Measurements from ENCODE around the gene PTPN20. TPM values are rescaled to one million over a fixed set of nuclear protein-coding genes. Genes with fewer than 3 reads are reported as not detected.

PTPN20 gene
- total and polyA plus RNA-seq, 2 of the 8 experiments (the other 6 are each of a cell fraction or from before 2014, with no cell fraction given) = not detected

DNA sequence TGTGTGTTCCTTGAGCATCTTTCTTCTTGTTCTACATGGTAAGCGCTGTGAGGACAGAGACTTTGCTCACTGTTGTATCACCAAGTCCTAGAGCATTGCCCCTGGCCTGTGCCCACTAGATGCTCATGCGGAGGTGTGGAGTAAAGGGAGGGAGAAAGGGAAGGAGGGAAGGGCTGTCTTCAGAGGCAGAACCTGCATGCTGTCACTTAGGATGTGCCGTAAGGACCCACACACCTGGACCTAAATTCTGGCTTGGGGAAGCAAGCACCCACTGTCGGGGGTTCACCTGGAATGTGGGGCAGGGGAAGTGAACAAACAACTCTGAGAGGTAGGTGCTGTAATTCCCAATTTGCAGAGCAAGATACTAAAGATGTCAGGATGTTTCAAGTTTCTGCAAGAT is 129.5 kb downstream of the PTPN20 start:
- CTCF ChIA-PET (ENCODE audit: partially characterized antibody) = interaction anchor here (0.6 to 12.1 kb wide), 6 partner anchors 8 to 272 kb away, joined by 3 to 201 read pairs (median 8); no protein-coding TSS in a partner anchor
- POLR2A ChIA-PET (ENCODE audit: partially characterized antibody) = no interaction called here
- no peak for FAIRE-seq
- no peak for TF ChIP-seq HDAC2 (IDR thresholded peaks at IDR 0.05; ENCODE audit: borderline replicate concordance in 1 of 2, low read depth in 2 of 2, low read length in 2 of 2)
- no peak for TF ChIP-seq SP4 (IDR thresholded peaks at IDR 0.05; ENCODE audit: low read length)
- TF ChIP-seq PHF8 (conservative IDR thresholded peaks at IDR 0.05; ENCODE audit: low read depth, low read length) = no peak
- no peak for TF ChIP-seq CTCF (IDR thresholded peaks at IDR 0.05; ENCODE audit: control extremely low read depth in 1 of 3, insufficient read depth in 1 of 3, low read depth in 1 of 3, low read length in 3 of 3)

More for the DNA sequence above, 129.5 kb downstream of the PTPN20 start:
- 78% methylated on average over 4 of the region's 4 CpGs; no CpG with 5 or more reads in 1 of the 2 experiments for WGBS, 2 experiments (ENCODE audit: extremely low coverage in 1 of 2, insufficient coverage in 1 of 2, insufficient read length in 1 of 2, insufficient replicate concordance in 2 of 2, low coverage in 1 of 2, low lambda C conversion rate in 2 of 2, missing lambda C conversion rate in 1 of 2)
- Histone ChIP-seq H2AK5ac (ENCODE audit: low read depth, low read length) (no peak overlapping the region), H4K91ac (replicated peaks; ENCODE audit: insufficient read length, low read length) (no peak overlapping the region), H3K4me2 (ENCODE audit: insufficient read depth in 1 of 2, low read depth in 2 of 2, low read length in 2 of 2) (no peak overlapping the region), H3K27ac (ENCODE audit: low read depth, low read length) (no peak overlapping the region), H2BK20ac (ENCODE audit: low read length) (no peak overlapping the region), H3K14ac (ENCODE audit: insufficient read length) (no peak overlapping the region), H3K79me1 (ENCODE audit: low read depth, low read length) (no peaks in the 10 kb centered on the region), H3K79me2 (ENCODE audit: control insufficient read depth in 1 of 2, insufficient read depth in 2 of 2, low read length in 2 of 2) (no peaks in the 10 kb centered on the region), H4K20me1 (replicated peaks in 1 of 2; ENCODE audit: control insufficient read depth in 1 of 2, insufficient read depth in 2 of 2, low read length in 2 of 2) (no peaks in the 10 kb centered on the region), H2AFZ (ENCODE audit: low read length) (no peak overlapping the region), H4K5ac (ENCODE audit: insufficient read length, low read depth, low read length) (no peak overlapping the region), H3K36me3 (ENCODE audit: control insufficient read depth in 2 of 4, insufficient read depth in 4 of 4, low read length in 3 of 4) (no peaks in the 10 kb centered on the region), H3K4ac (replicated peaks; ENCODE audit: insufficient read length, low read depth, low read length) (no peak overlapping the region), H3K9ac (replicated peaks in 1 of 4; ENCODE audit: extremely low read depth in 1 of 4, low read depth in 3 of 4, low read length in 3 of 4) (no peak overlapping the region; a peak in 1 of 7 replicates), H3K56ac (replicated peaks; ENCODE audit: insufficient read length, low read depth, low read length) (no peak overlapping the region), H2BK120ac (replicated peaks; ENCODE audit: low read depth, low read length) (no peak overlapping the region), H3K9me3 (ENCODE audit: insufficient read depth in 2 of 2, low read depth in 1 of 2, low read length in 1 of 2) (no peaks in the 10 kb centered on the region), H3K23me2 (ENCODE audit: low read depth, low read length) (no peaks in the 10 kb centered on the region), H4K8ac (ENCODE audit: extremely low read depth, insufficient read depth, low read length) (no peak overlapping the region), H3K23ac (ENCODE audit: insufficient read length) (no peak overlapping the region), H2BK15ac (ENCODE audit: low read length) (no peak overlapping the region), H2BK5ac (ENCODE audit: low read depth, low read length) (no peak overlapping the region), H3K4me3 (ENCODE audit: extremely low read depth in 1 of 4, insufficient read depth in 2 of 4, low read depth in 3 of 4, low read length in 4 of 4) (no peak overlapping the region), H3K27me3 (replicated peaks in 1 of 4; ENCODE audit: control insufficient read depth in 3 of 4, extremely low read depth in 1 of 4, insufficient read depth in 3 of 4, low read length in 3 of 4) (no peaks in the 10 kb centered on the region), H2BK12ac (ENCODE audit: low read depth, low read length) (no peak overlapping the region), H3K4me1 (replicated peaks in 1 of 4; ENCODE audit: control insufficient read depth in 3 of 4, insufficient read depth in 4 of 4, low read length in 3 of 4) (peaks cover 0 to 2% (median 0%) of the 10 kb centered on the region in 4 experiments; a peak in 1 of 7 replicates), H3K18ac (ENCODE audit: extremely low read depth, low read length) (no peak overlapping the region)
- no peak for DNase-seq (ENCODE audit: low read depth in 1 of 2, low spot score in 2 of 2)
